Measurements from ENCODE around the gene BRD3OS. TPM values are rescaled to one million over a fixed set of nuclear protein-coding genes. Genes with fewer than 3 reads are reported as not detected.

The BRD3OS gene
- total and polyA plus RNA-seq, 2 of the 13 experiments (the other 11 are each of a cell fraction or from before 2014, with no cell fraction given): 4.9 to 5.7 TPM

GRCh38 chr9:133991964-133992779, 33.1 kb upstream of the BRD3OS start, which contains the start of gene VAV2 (continued):
- TF ChIP-seq ZBTB39 (CRISPR knock-in tag; IDR thresholded peaks at IDR 0.05) (no peak), ARNT2 (CRISPR knock-in tag; IDR thresholded peaks at IDR 0.05; ENCODE audit: low read depth) (peak; percentile 73), CEBPB (IDR thresholded peaks at IDR 0.05; ENCODE audit: borderline replicate concordance, low read depth, low read length) (no peak), ZNF234 (CRISPR knock-in tag; conservative IDR thresholded peaks at IDR 0.05) (no peak), ZNF850 (CRISPR knock-in tag; conservative IDR thresholded peaks at IDR 0.05) (no peak), ZNF333 (CRISPR knock-in tag; IDR thresholded peaks at IDR 0.05; ENCODE audit: borderline replicate concordance) (no peak), ZNF180 (CRISPR knock-in tag; IDR thresholded peaks at IDR 0.05; ENCODE audit: borderline replicate concordance, low read depth) (no peak), ZNF326 (CRISPR knock-in tag; IDR thresholded peaks at IDR 0.05; ENCODE audit: borderline replicate concordance) (no peak), ZNF232 (CRISPR knock-in tag; IDR thresholded peaks at IDR 0.05; ENCODE audit: borderline replicate concordance) (no peak), ZFP36L1 (CRISPR knock-in tag; IDR thresholded peaks at IDR 0.05) (no peak), ZIK1 (CRISPR knock-in tag; IDR thresholded peaks at IDR 0.05; ENCODE audit: borderline replicate concordance, low read depth) (no peak), MYPOP (CRISPR knock-in tag; IDR thresholded peaks at IDR 0.05) (no peak), FOXO1 (CRISPR knock-in tag; IDR thresholded peaks at IDR 0.05) (no peak), ZNF792 (CRISPR knock-in tag; IDR thresholded peaks at IDR 0.05) (no peak), SATB2 (CRISPR knock-in tag; IDR thresholded peaks at IDR 0.05) (no peak), GTF3A (CRISPR knock-in tag; conservative IDR thresholded peaks at IDR 0.05) (no peak), MAF1 (CRISPR knock-in tag; IDR thresholded peaks at IDR 0.05; ENCODE audit: borderline replicate concordance) (no peak), HNRNPUL1 (IDR thresholded peaks at IDR 0.05; ENCODE audit: low read depth, low read length) (no peak), RARG (CRISPR knock-in tag; IDR thresholded peaks at IDR 0.05; ENCODE audit: low read depth) (no peak), SMYD3 (CRISPR knock-in tag; IDR thresholded peaks at IDR 0.05) (no peak), FOXP4 (CRISPR knock-in tag; IDR thresholded peaks at IDR 0.05) (no peak), ZNF558 (CRISPR knock-in tag; IDR thresholded peaks at IDR 0.05; ENCODE audit: borderline replicate concordance) (0 out of 2 replicates have a peak, but pooled peaks have one; percentile 4), RORA (CRISPR knock-in tag; IDR thresholded peaks at IDR 0.05) (no peak), SP5 (CRISPR knock-in tag; IDR thresholded peaks at IDR 0.05; ENCODE audit: borderline replicate concordance, low read depth) (no peak), SP2 (CRISPR knock-in tag; IDR thresholded peaks at IDR 0.05) (no peak), NFYC (CRISPR knock-in tag; IDR thresholded peaks at IDR 0.05) (no peak), ZNF160 (CRISPR knock-in tag; IDR thresholded peaks at IDR 0.05) (no peak), NFKBIZ (CRISPR knock-in tag; IDR thresholded peaks at IDR 0.05) (no peak)
